PFSK-1 (cell line): Measurements from ENCODE around the gene NGB.

Source experiments
- FOXP2 ChIP-seq: optimal IDR thresholded peaks from 2 replicates; pipeline ENCODE3; 2011; ENCODE audit warnings: borderline replicate concordance, control low read depth, inconsistent platforms; ENCODE audit not compliant: insufficient read depth; ENCODE audit errors: extremely low read length, extremely low read depth
- POLR2AphosphoS5 ChIP-seq: IDR thresholded peaks from 2 replicates; pipeline ENCODE4 v1.6.1; 2012; ENCODE audit warnings: low read depth, mild to moderate bottlenecking, control low read depth, low read length, moderate library complexity
- SIN3A ChIP-seq: IDR thresholded peaks from 2 replicates; pipeline ENCODE4 v1.6.1; 2012; ENCODE audit warnings: mild to moderate bottlenecking, low read length, moderate library complexity, borderline replicate concordance; ENCODE audit not compliant: insufficient read depth
- TAF1 ChIP-seq: IDR thresholded peaks from 2 replicates; pipeline ENCODE4 v1.6.1; 2012; ENCODE audit warnings: low read length, control low read depth, borderline replicate concordance; ENCODE audit not compliant: insufficient read depth
- TF ChIP-seq, protein P1 (sequence below), 2 experiments: IDR thresholded peaks; 2 replicates each; pipeline versions ENCODE4 v1.6.1 to v1.8.0; 2011 to 2012; ENCODE audit warnings: low read depth in 2 of 2, low read length in 2 of 2, control low read depth in 1 of 2, inconsistent platforms in 1 of 2, mild to moderate bottlenecking in 1 of 2, moderate library complexity in 1 of 2; ENCODE audit not compliant: insufficient read depth in 1 of 2

DNA sequence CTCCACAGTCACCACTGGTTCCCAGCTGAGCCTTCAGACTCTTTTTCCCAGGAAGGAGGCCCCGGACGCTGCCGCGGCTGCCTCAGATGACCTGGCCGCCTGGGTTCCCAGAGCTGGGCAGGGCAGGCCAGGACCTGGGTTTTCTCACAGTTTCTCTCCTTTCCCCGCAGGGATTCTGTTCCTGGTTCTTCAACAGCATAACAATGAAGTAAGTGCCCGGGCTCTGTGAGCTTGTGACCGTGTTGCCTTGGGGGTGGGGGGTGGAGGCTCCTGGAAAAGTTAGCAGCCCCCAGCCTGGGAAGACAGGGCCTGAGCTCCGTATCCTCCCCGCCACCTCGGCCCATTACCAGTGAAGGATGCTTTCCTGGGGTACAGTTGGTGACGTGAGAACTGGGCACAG, 45.8 kb downstream of the NGB start:
- TF ChIP-seq TAF1 (no peak), SIN3A (no peak), POLR2AphosphoS5 (no peak), FOXP2 (no peak)
- TF ChIP-seq, protein P1, sequence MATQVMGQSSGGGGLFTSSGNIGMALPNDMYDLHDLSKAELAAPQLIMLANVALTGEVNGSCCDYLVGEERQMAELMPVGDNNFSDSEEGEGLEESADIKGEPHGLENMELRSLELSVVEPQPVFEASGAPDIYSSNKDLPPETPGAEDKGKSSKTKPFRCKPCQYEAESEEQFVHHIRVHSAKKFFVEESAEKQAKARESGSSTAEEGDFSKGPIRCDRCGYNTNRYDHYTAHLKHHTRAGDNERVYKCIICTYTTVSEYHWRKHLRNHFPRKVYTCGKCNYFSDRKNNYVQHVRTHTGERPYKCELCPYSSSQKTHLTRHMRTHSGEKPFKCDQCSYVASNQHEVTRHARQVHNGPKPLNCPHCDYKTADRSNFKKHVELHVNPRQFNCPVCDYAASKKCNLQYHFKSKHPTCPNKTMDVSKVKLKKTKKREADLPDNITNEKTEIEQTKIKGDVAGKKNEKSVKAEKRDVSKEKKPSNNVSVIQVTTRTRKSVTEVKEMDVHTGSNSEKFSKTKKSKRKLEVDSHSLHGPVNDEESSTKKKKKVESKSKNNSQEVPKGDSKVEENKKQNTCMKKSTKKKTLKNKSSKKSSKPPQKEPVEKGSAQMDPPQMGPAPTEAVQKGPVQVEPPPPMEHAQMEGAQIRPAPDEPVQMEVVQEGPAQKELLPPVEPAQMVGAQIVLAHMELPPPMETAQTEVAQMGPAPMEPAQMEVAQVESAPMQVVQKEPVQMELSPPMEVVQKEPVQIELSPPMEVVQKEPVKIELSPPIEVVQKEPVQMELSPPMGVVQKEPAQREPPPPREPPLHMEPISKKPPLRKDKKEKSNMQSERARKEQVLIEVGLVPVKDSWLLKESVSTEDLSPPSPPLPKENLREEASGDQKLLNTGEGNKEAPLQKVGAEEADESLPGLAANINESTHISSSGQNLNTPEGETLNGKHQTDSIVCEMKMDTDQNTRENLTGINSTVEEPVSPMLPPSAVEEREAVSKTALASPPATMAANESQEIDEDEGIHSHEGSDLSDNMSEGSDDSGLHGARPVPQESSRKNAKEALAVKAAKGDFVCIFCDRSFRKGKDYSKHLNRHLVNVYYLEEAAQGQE (IDR thresholded peaks at IDR 0.05; ENCODE audit: insufficient read depth in 1 of 2, low read depth in 2 of 2, low read length in 2 of 2), result no peak
